H1 (cell line): ENCODE measurements around the gene UGT2A2. TPM values are rescaled to one million over a fixed set of nuclear protein-coding genes. Genes with fewer than 3 reads are reported as not detected.

ENCODE experiments used
- CTCF ChIA-PET: fragments of 300-600 bp; sonication (Branson Sonifier 250); formaldehyde crosslinking; loops from one replicate; lab custom pipeline; 2021; ENCODE audit not compliant: partially characterized antibody; lab: Charles Lee
- POLR2A ChIA-PET: fragments of 300-600 bp; sonication (Branson Sonifier 250); formaldehyde crosslinking; loops from one replicate; lab custom pipeline; 2021; ENCODE audit warnings: inconsistent platforms; ENCODE audit not compliant: partially characterized antibody; lab: Charles Lee
- DNase-seq, 2 experiments: peaks; one replicate each; pipeline versions ENCODE4 v3.0.0 to v3.0.0-alpha.2; 2010 to 2022; ENCODE audit warnings: low spot score in 2 of 2, low read depth in 1 of 2, mixed read lengths in 1 of 2
- FAIRE-seq: peaks from 2 replicates; lab custom pipeline; 2011; peaks lifted over from hg19 to GRCh38; lab: Jason Lieb, UNC
- H2AFZ ChIP-seq: 2 replicates; pipeline ENCODE4 v1.8.1; 2012; ENCODE audit warnings: low read length, inconsistent platforms
- H2AK5ac ChIP-seq: 2 replicates; pipeline ENCODE4 v1.6.1; 2013; ENCODE audit warnings: low read depth, low read length
- H2BK120ac ChIP-seq: replicated peaks from 2 replicates; pipeline ENCODE3; 2013; ENCODE audit warnings: low read depth, low read length, inconsistent platforms
- H2BK12ac ChIP-seq: 2 replicates; pipeline ENCODE4 v1.6.1; 2013; ENCODE audit warnings: low read depth, low read length
- H2BK15ac ChIP-seq: 2 replicates; pipeline ENCODE4 v1.6.1; 2013; ENCODE audit warnings: low read length
- H2BK20ac ChIP-seq: 2 replicates; pipeline ENCODE4 v1.6.1; 2013; ENCODE audit warnings: low read length
- H2BK5ac ChIP-seq: 2 replicates; pipeline ENCODE4 v1.6.1; 2013; ENCODE audit warnings: low read depth, low read length
- H3K14ac ChIP-seq: 2 replicates; pipeline ENCODE4 v1.6.1; 2013; ENCODE audit warnings: inconsistent platforms; ENCODE audit not compliant: insufficient read length
- H3K18ac ChIP-seq: 2 replicates; pipeline ENCODE4 v1.6.1; 2013; ENCODE audit warnings: low read length; ENCODE audit errors: extremely low read depth
- H3K23ac ChIP-seq: 2 replicates; pipeline ENCODE4 v1.6.1; 2013; ENCODE audit warnings: inconsistent platforms; ENCODE audit not compliant: insufficient read length
- H3K23me2 ChIP-seq: 2 replicates; pipeline ENCODE4 v1.6.1; 2013; ENCODE audit warnings: low read depth, low read length
- H3K27ac ChIP-seq: 2 replicates; pipeline ENCODE4 v1.6.1; 2011; ENCODE audit warnings: low read depth, low read length, inconsistent platforms
- H3K27me3 ChIP-seq, 4 experiments: replicated peaks in 1 of 4; 1 replicate in 1 of 4; 2 replicates in 3 of 4; pipeline versions ENCODE4 v1.6.1 to v1.8.1; 2011 to 2013; ENCODE audit warnings: low read length in 3 of 4, mild to moderate bottlenecking in 3 of 4, inconsistent platforms in 2 of 4, mixed read lengths in 2 of 4, moderate library complexity in 1 of 4; ENCODE audit not compliant: control insufficient read depth in 3 of 4, insufficient read depth in 3 of 4; ENCODE audit errors: extremely low read depth in 1 of 4
- H3K36me3 ChIP-seq, 4 experiments: 2 replicates each; pipeline versions ENCODE4 v1.6.1 to v1.8.1; 2011 to 2013; ENCODE audit warnings: mild to moderate bottlenecking in 4 of 4, low read length in 3 of 4, moderate library complexity in 2 of 4, control low read depth in 1 of 4, inconsistent platforms in 1 of 4; ENCODE audit not compliant: insufficient read depth in 4 of 4, control insufficient read depth in 2 of 4
- H3K4ac ChIP-seq: replicated peaks from 2 replicates; pipeline ENCODE3; 2013; ENCODE audit warnings: low read length, low read depth, mixed read lengths, inconsistent platforms; ENCODE audit not compliant: insufficient read length
- H3K4me1 ChIP-seq, 4 experiments: replicated peaks in 1 of 4; 1 replicate in 1 of 4; 2 replicates in 3 of 4; pipeline versions ENCODE4 v1.6.1 to v1.8.1; 2011 to 2013; ENCODE audit warnings: low read length in 3 of 4, inconsistent platforms in 2 of 4, mixed read lengths in 1 of 4; ENCODE audit not compliant: insufficient read depth in 4 of 4, control insufficient read depth in 3 of 4
- H3K4me2 ChIP-seq, 2 experiments: 2 replicates each; pipeline versions ENCODE4 v1.6.1 to v1.8.1; 2011 to 2013; ENCODE audit warnings: low read depth in 2 of 2, low read length in 2 of 2, control low read depth in 1 of 2, inconsistent platforms in 1 of 2, mild to moderate bottlenecking in 1 of 2; ENCODE audit not compliant: insufficient read depth in 1 of 2
- H3K4me3 ChIP-seq, 4 experiments: fragments of 200-600, 300-600 bp in 1 of 4; sonication (generic), shearing (Covaris generic), sonication (Bioruptor Twin) in 1 of 4; 2 replicates each; pipeline versions ENCODE4 v1.5.1 to v1.8.1; 2011 to 2016; ENCODE audit warnings: low read length in 4 of 4, low read depth in 3 of 4, control low read depth in 2 of 4, inconsistent platforms in 2 of 4, mild to moderate bottlenecking in 2 of 4, mixed read lengths in 1 of 4, moderate library complexity in 1 of 4; ENCODE audit not compliant: insufficient read depth in 2 of 4; ENCODE audit errors: extremely low read depth in 1 of 4
- H3K56ac ChIP-seq: replicated peaks from 2 replicates; pipeline ENCODE3; 2013; ENCODE audit warnings: low read depth, mild to moderate bottlenecking, mixed read lengths, low read length, inconsistent platforms; ENCODE audit not compliant: insufficient read length
- H3K79me1 ChIP-seq: 2 replicates; pipeline ENCODE4 v1.6.1; 2013; ENCODE audit warnings: low read depth, low read length, control low read depth
- H3K79me2 ChIP-seq, 2 experiments: 2 replicates each; pipeline versions ENCODE4 v1.6.1 to v1.8.1; 2012 to 2013; ENCODE audit warnings: low read length in 2 of 2, mild to moderate bottlenecking in 2 of 2, inconsistent platforms in 1 of 2; ENCODE audit not compliant: insufficient read depth in 2 of 2, control insufficient read depth in 1 of 2
- H3K9ac ChIP-seq, 4 experiments: replicated peaks in 1 of 4; 1 replicate in 1 of 4; 2 replicates in 3 of 4; pipeline versions ENCODE4 v1.6.1 to v1.8.1; 2011 to 2013; ENCODE audit warnings: low read depth in 3 of 4, low read length in 3 of 4, control low read depth in 2 of 4, mild to moderate bottlenecking in 2 of 4, moderate library complexity in 2 of 4, inconsistent platforms in 1 of 4; ENCODE audit errors: extremely low read depth in 1 of 4
- H3K9me3 ChIP-seq, 2 experiments: 2 replicates each; pipeline versions ENCODE4 v1.6.1 to v1.8.1; 2012 to 2013; ENCODE audit warnings: mild to moderate bottlenecking in 2 of 2, moderate library complexity in 2 of 2, control low read depth in 1 of 2, inconsistent platforms in 1 of 2, low read depth in 1 of 2, low read length in 1 of 2, mixed read lengths in 1 of 2; ENCODE audit not compliant: insufficient read depth in 2 of 2
- H4K20me1 ChIP-seq, 2 experiments: replicated peaks in 1 of 2; 2 replicates each; pipeline versions ENCODE3 to v1.8.1; 2011 to 2013; ENCODE audit warnings: inconsistent platforms in 2 of 2, low read length in 2 of 2, mild to moderate bottlenecking in 1 of 2; ENCODE audit not compliant: insufficient read depth in 2 of 2, control insufficient read depth in 1 of 2
- H4K5ac ChIP-seq: 2 replicates; pipeline ENCODE4 v1.6.1; 2013; ENCODE audit warnings: low read length, low read depth, mixed read lengths, inconsistent platforms; ENCODE audit not compliant: insufficient read length
- H4K8ac ChIP-seq: 2 replicates; pipeline ENCODE4 v1.8.0; 2013; ENCODE audit warnings: mild to moderate bottlenecking, moderate library complexity, low read length, inconsistent platforms; ENCODE audit not compliant: insufficient read depth; ENCODE audit errors: extremely low read depth
- H4K91ac ChIP-seq: replicated peaks from 2 replicates; pipeline ENCODE3; 2013; ENCODE audit warnings: low read length, mixed read lengths, inconsistent platforms; ENCODE audit not compliant: insufficient read length
- ATF3 ChIP-seq: IDR thresholded peaks from 2 replicates; pipeline ENCODE4 v1.6.1; 2011; ENCODE audit warnings: low read depth, mild to moderate bottlenecking, low read length; ENCODE audit not compliant: insufficient read depth
- CREB1 ChIP-seq: IDR thresholded peaks from 2 replicates; pipeline ENCODE4 v1.6.1; 2012; ENCODE audit warnings: inconsistent platforms
- KDM4A ChIP-seq: IDR thresholded peaks from one replicate; pipeline ENCODE4 v1.7.1; 2012; ENCODE audit warnings: low read depth, mild to moderate bottlenecking, moderate library complexity, low read length, inconsistent platforms; ENCODE audit not compliant: severe bottlenecking
- RAD21 ChIP-seq, 2 experiments: IDR thresholded peaks in 1 of 2; conservative IDR thresholded peaks in 1 of 2; 2 replicates each; pipeline ENCODE4 v1.6.1; 2011; ENCODE audit warnings: low read depth in 2 of 2, low read length in 2 of 2, improper control_type of control experiment in 1 of 2, inconsistent platforms in 1 of 2, mild to moderate bottlenecking in 1 of 2, moderate library complexity in 1 of 2
- RXRA ChIP-seq: IDR thresholded peaks from 2 replicates; pipeline ENCODE4 v1.6.1; 2011; ENCODE audit warnings: low read depth, mild to moderate bottlenecking, low read length, moderate library complexity; ENCODE audit not compliant: insufficient read depth
- SIN3A ChIP-seq, 2 experiments: IDR thresholded peaks in 1 of 2; conservative IDR thresholded peaks in 1 of 2; 2 replicates each; pipeline ENCODE4 v1.6.1; 2011 to 2012; ENCODE audit warnings: low read length in 2 of 2, improper control_type of control experiment in 1 of 2, low read depth in 1 of 2, mild to moderate bottlenecking in 1 of 2
- SRF ChIP-seq: IDR thresholded peaks from 2 replicates; pipeline ENCODE4 v1.6.1; 2011; ENCODE audit warnings: mild to moderate bottlenecking, low read depth, low read length, moderate library complexity
- TEAD4 ChIP-seq: IDR thresholded peaks from 2 replicates; pipeline ENCODE4 v1.6.1; 2012; ENCODE audit warnings: low read depth, low read length, inconsistent platforms, mixed read lengths
- ZNF274 ChIP-seq: IDR thresholded peaks from 2 replicates; pipeline ENCODE4 v1.7.0; 2012; ENCODE audit warnings: low read length, borderline replicate concordance; ENCODE audit errors: extremely low read depth
- WGBS, 2 experiments: shearing (Covaris generic) in 1 of 2; methylation state at CpG; one replicate each; pipeline versions ENCODE4 v1.1.6 to v1.1.7; 2013 to 2015; ENCODE audit warnings: low lambda C conversion rate in 2 of 2, mixed read lengths in 2 of 2, inconsistent platforms in 1 of 2, low coverage in 1 of 2, missing lambda C conversion rate in 1 of 2; ENCODE audit not compliant: insufficient replicate concordance in 2 of 2, insufficient coverage in 1 of 2, insufficient read length in 1 of 2; ENCODE audit errors: extremely low coverage in 1 of 2, missing lambda C conversion rate in 1 of 2; 5-methylcytosine and 5-hydroxymethylcytosine counted together
- polyA plus RNA-seq, 7 experiments: library from polyadenylated mRNA; depleted of rRNA in 3 of 7; stranded (reverse) in 5 of 7; unstranded in 2 of 7; fragments of >200 nt in 5 of 7; fragments of 200-250 nt in 2 of 7; gene quantifications; 1 replicate in 5 of 7; 2 replicates in 1 of 7; 4 replicates in 1 of 7; pipeline versions ENCODE4 v1.2.1 to v1.2.3, GENCODE V29; 2011 to 2013; ENCODE audit warnings: missing spikeins in 2 of 7, mixed read lengths in 2 of 7
- total RNA-seq: library from RNA; stranded (reverse); fragmentation: NEBNext Ultra II Directional; extraction: Animal tissue kit (Norgen Biotek cat#: 25700); gene quantifications from 2 replicates; pipeline ENCODE4 v1.2.1, GENCODE V29; 2021

The UGT2A2 gene
- total and polyA plus RNA-seq, 2 of the 8 experiments (the other 6 are each of a cell fraction or from before 2014, with no cell fraction given) = not detected

GRCh38 chr4:69640289-69640688 is 847 bp upstream of the UGT2A2 start:
- no peak overlapping the region for H2BK120ac ChIP-seq
- no peaks in the 10 kb centered on the region for H3K79me2 ChIP-seq
- H3K4ac ChIP-seq = no peak overlapping the region
- no peak overlapping the region for H2BK12ac ChIP-seq
- no peak overlapping the region for H3K4me3 ChIP-seq
- no peak overlapping the region for H3K18ac ChIP-seq
- FAIRE-seq (no peak), DNase-seq (no peak)
- no peak overlapping the region for H3K9ac ChIP-seq
- POLR2A ChIA-PET = no interaction called here
- H4K5ac ChIP-seq = no peak overlapping the region
- H3K36me3 ChIP-seq = no peaks in the 10 kb centered on the region
- no peak for TF ChIP-seq TEAD4
- no peak for TF ChIP-seq SRF
- TF ChIP-seq CREB1 = no peak
- TF ChIP-seq RXRA = no peak
- no peak for TF ChIP-seq ZNF274
- no peak for TF ChIP-seq KDM4A
- TF ChIP-seq RAD21 (IDR thresholded peaks at IDR 0.05 in 1 of 2, conservative IDR thresholded peaks at IDR 0.05 in 1 of 2; ENCODE audit: low read depth in 2 of 2, low read length in 2 of 2) = no peak
- no peak for TF ChIP-seq ATF3
- no peak for TF ChIP-seq SIN3A (conservative IDR thresholded peaks at IDR 0.05 in 1 of 2, IDR thresholded peaks at IDR 0.05 in 1 of 2; ENCODE audit: low read depth in 1 of 2, low read length in 2 of 2)
- TF ChIP-seq, all 59 proteins: peak for 0
- H4K20me1 ChIP-seq = no peaks in the 10 kb centered on the region
- H2BK15ac ChIP-seq = no peak overlapping the region
- H2BK5ac ChIP-seq = no peak overlapping the region
- no peak overlapping the region for H3K27ac ChIP-seq
- no peak overlapping the region for H3K14ac ChIP-seq
- no peak overlapping the region for H2AFZ ChIP-seq
- H3K27me3 ChIP-seq = no peaks in the 10 kb centered on the region
- no peak overlapping the region for H3K56ac ChIP-seq
- H4K91ac ChIP-seq = no peak overlapping the region
- CTCF ChIA-PET = interaction anchor here (0.6 kb wide), 1 partner anchor 1673 kb away, joined by 3 read pairs; no protein-coding TSS in a partner anchor
- H2AK5ac ChIP-seq = no peak overlapping the region
- H3K4me2 ChIP-seq = no peak overlapping the region
- no peaks in the 10 kb centered on the region for H3K4me1 ChIP-seq
- no peak overlapping the region for H2BK20ac ChIP-seq
- H3K23ac ChIP-seq = no peak overlapping the region
- no peaks in the 10 kb centered on the region for H3K9me3 ChIP-seq
- no peaks in the 10 kb centered on the region for H3K23me2 ChIP-seq
- H4K8ac ChIP-seq = no peak overlapping the region
- 71% methylated on average over 2 of the region's 2 CpGs; no CpG with 5 or more reads in 1 of the 2 experiments for WGBS, 2 experiments
- H3K79me1 ChIP-seq = no peaks in the 10 kb centered on the region
